GM18502 (cell line): ENCODE measurements around the gene SLC25A30.
"Not testable (repeated sequence)": the region's sequence is repeated elsewhere in the genome, so short reads cannot be mapped to it uniquely, and the experiment has no call there.

ENCODE experiments used
- ATAC-seq: cut with Tn5 transposase; IDR thresholded peaks from one replicate; pipeline ENCODE4 v1.9.1; 2021; ENCODE audit warnings: mild to moderate bottlenecking; ENCODE audit not compliant: unreplicated experiment, poor library complexity

SLC25A30 gene

GRCh38 chr13:45393941-45394570, 24.1 kb downstream of the SLC25A30 start:
- ATAC-seq, result no peak

- ATAC-seq, result no peak
These were observed 25.4 kb downstream of the SLC25A30 start for GRCh38 chr13:45392811-45393210.

- ATAC-seq, result no peak
These were observed 26.2 kb downstream of the SLC25A30 start for GRCh38 chr13:45391926-45392325.

- ATAC-seq, result not testable (repeated sequence)
These were observed 27.0 kb downstream of the SLC25A30 start for GRCh38 chr13:45391128-45391527.

GRCh38 chr13:45390348-45390747, 27.8 kb downstream of the SLC25A30 start:
- not testable (repeated sequence) for ATAC-seq

GRCh38 chr13:45388664-45389063, 29.5 kb downstream of the SLC25A30 start:
- no peak for ATAC-seq

GRCh38 chr13:45386892-45387575, 31.1 kb downstream of the SLC25A30 start:
- not testable (repeated sequence) for ATAC-seq

GRCh38 chr13:45385907-45386553, 32.1 kb downstream of the SLC25A30 start:
- ATAC-seq, result no peak

- ATAC-seq, result no peak
These were observed 32.9 kb downstream of the SLC25A30 start for GRCh38 chr13:45385320-45385719.

GRCh38 chr13:45384474-45385174, 33.5 kb downstream of the SLC25A30 start:
- ATAC-seq, result no peak

- not testable (repeated sequence) for ATAC-seq
These were observed 35.4 kb downstream of the SLC25A30 start for GRCh38 chr13:45382739-45383138.

- ATAC-seq, result no peak
These were observed 37.0 kb downstream of the SLC25A30 start for GRCh38 chr13:45381196-45381595.

- ATAC-seq, result not testable (repeated sequence)
These were observed 37.5 kb downstream of the SLC25A30 start for GRCh38 chr13:45380708-45381107.

- ATAC-seq, result not testable (repeated sequence)
These were observed 38.7 kb downstream of the SLC25A30 start for GRCh38 chr13:45379516-45379915.

- ATAC-seq, result not testable (repeated sequence)
These were observed 39.4 kb downstream of the SLC25A30 start for GRCh38 chr13:45378786-45379185.

- not testable (repeated sequence) for ATAC-seq
These were observed 40.9 kb downstream of the SLC25A30 start for GRCh38 chr13:45377314-45377713.

- not testable (repeated sequence) for ATAC-seq
These were observed 41.5 kb downstream of the SLC25A30 start for GRCh38 chr13:45376651-45377050.

GRCh38 chr13:45374917-45375316, 43.3 kb downstream of the SLC25A30 start:
- ATAC-seq, result no peak

- no peak for ATAC-seq
These were observed 45.0 kb downstream of the SLC25A30 start for GRCh38 chr13:45373162-45373547.

GRCh38 chr13:45372189-45373161, 45.7 kb downstream of the SLC25A30 start:
- no peak for ATAC-seq
